ENCODE results near the gene IRF2. TPM values are rescaled to one million over a fixed set of nuclear protein-coding genes. Genes with fewer than 3 reads are reported as not detected.

IRF2 gene
- total RNA-seq, 1 experiment from 2014 or later, result 18.4 TPM

DNA sequence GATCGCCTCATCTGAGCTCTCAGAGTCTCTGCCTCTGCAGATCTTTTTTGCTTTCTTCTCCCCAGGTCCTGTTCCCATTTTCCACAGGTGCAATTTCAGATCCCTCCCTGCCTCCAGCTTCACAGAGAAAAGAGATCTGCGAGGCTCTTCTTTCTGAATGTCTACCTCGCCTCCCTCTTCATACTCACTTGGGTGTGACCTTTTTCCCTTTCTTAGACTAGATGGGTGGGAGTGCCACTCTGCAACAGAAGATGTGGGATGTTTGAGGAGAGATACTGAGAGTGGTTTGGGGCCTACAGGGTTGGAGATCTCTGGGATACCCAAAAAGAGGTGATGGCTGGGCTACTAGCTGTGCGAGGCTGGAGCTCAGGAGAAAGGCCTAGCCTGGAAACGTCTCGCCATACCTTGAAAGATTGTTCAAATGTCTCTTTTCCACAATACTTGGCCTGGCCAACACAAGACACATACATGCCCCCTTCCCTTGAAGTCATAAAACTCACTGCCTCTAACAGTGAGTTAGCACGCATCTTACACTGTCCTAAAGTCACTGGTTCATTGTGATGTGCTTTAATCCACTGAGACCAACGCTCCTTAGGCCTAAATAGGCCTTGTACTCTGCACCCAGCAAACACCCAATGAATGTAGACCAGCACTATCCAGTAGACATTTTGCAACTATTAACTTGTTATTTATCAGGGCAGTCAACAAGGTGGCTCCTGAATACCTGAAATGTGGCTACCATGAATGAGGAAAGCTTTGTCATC lies 33.6 kb downstream of the IRF2 start:
- no peak for DNase-seq (ENCODE audit: low read depth)
- in situ Hi-C loops (cut with HindIII; ENCODE audit: low pct_unique_long_range_greater_than_20kb, low sequenced_read_pairs), result no loop called here

- in situ Hi-C loops (cut with HindIII; ENCODE audit: low pct_unique_long_range_greater_than_20kb, low sequenced_read_pairs), result no loop called here
- no peak for DNase-seq (ENCODE audit: low read depth)
Observed at GRCh38 chr4:184439856-184440594, 34.3 kb downstream of the IRF2 start.

- in situ Hi-C loops (cut with HindIII; ENCODE audit: low pct_unique_long_range_greater_than_20kb, low sequenced_read_pairs), result no loop called here
- no peak for DNase-seq (ENCODE audit: low read depth)
Observed at GRCh38 chr4:184439386-184439785, 35.0 kb downstream of the IRF2 start.

- in situ Hi-C loops (cut with HindIII; ENCODE audit: low pct_unique_long_range_greater_than_20kb, low sequenced_read_pairs), result no loop called here
Observed at GRCh38 chr4:184438375-184438774, 36.0 kb downstream of the IRF2 start.

GRCh38 chr4:184437565-184438265 lies 36.6 kb downstream of the IRF2 start:
- in situ Hi-C loops (cut with HindIII; ENCODE audit: low pct_unique_long_range_greater_than_20kb, low sequenced_read_pairs), result no loop called here
- DNase-seq (ENCODE audit: low read depth), result no peak

More at GRCh38 chr4:184438375-184438774, 36.0 kb downstream of the IRF2 start:
- no peak for DNase-seq (ENCODE audit: low read depth)

DNA sequence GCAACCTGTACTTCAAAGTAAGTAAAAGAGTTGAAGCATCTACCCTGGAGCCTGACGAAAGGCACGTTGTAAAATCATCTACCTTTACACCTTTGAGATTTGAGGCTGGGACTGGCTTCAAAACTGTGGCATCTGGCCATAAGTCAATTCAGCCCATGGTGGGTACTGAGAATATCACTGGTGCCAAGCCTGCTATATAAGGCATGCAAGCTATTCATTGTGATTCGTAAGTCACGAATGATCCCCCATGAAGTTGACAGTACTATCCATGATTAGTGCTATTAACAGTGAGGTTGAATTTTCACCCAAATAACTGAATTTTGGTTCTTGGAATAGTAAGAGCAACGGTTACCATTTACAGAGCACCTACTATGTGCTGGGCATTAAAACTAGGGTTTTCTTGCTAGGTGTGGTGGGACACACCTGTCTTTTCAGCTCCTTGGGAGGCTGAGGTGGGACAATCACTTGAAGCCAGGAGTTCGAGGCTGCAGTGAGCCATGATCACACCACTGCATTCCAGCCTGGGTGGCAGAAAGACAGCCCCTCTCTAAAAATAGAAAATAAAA lies 39.8 kb downstream of the IRF2 start:
- in situ Hi-C loops (cut with HindIII; ENCODE audit: low pct_unique_long_range_greater_than_20kb, low sequenced_read_pairs), result no loop called here
- DNase-seq (ENCODE audit: low read depth), result no peak

DNA sequence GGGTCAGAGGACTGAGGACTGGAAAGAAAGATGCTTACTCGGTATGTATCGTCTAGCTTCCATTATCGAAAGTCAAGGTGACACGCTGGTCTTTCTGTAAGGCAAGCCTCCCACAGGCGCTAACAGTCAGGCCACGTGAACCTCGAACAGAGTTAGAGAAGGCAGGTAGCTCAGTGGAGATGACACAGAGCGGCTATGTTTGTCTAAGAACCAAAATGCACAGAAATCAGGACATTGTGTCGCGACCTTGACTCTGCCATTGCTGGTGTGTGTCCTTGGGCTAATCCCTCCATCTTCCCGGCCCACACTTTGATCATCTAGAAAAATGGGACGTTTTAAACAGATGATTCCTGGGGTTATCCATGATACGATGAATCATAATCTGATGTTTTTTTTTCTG lies 40.3 kb downstream of the IRF2 start:
- in situ Hi-C loops (cut with HindIII; ENCODE audit: low pct_unique_long_range_greater_than_20kb, low sequenced_read_pairs), result no loop called here
- DNase-seq (ENCODE audit: low read depth), result no peak

- in situ Hi-C loops (cut with HindIII; ENCODE audit: low pct_unique_long_range_greater_than_20kb, low sequenced_read_pairs), result no loop called here
- DNase-seq (ENCODE audit: low read depth), result no peak
Observed at GRCh38 chr4:184433258-184433892, 41.0 kb downstream of the IRF2 start.

DNA sequence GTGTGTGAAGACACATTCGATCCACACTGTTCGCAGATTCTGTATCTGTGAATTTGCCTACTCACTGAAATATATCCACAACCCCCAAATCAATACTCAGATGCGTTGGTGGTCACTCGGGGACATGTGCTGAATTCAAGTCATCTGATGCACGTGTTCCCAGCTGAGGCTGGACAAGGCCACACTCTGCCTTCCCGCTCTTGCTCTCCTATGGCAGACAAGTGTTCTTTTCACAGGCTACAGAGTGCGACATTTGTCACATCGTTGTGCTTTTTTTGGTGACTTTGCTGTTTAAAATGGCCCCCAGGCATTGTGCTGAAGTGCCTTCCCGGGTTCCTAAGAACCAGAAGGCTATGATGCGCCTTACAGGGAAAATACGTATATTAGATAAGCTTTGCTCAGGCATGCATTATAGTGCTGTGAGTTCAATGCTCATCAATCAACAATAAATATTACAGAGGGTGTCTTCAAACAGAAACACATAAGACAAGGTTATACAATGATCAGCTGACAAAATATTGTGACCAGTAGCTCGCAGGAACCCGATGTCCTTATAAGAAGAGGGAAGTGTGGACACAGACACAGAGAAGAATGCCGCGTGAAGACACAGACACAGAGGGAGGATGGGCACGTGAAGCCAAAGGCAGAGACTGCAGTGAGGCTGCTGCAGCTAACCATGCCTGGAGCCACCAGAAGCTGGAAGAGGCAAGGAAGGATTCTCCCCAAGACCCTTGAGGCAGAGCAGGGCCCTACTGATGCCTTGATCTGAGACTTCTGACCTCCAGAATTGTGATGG lies 42.0 kb downstream of the IRF2 start:
- no peak for DNase-seq (ENCODE audit: low read depth)
- in situ Hi-C loops (cut with HindIII; ENCODE audit: low pct_unique_long_range_greater_than_20kb, low sequenced_read_pairs), result no loop called here

DNA sequence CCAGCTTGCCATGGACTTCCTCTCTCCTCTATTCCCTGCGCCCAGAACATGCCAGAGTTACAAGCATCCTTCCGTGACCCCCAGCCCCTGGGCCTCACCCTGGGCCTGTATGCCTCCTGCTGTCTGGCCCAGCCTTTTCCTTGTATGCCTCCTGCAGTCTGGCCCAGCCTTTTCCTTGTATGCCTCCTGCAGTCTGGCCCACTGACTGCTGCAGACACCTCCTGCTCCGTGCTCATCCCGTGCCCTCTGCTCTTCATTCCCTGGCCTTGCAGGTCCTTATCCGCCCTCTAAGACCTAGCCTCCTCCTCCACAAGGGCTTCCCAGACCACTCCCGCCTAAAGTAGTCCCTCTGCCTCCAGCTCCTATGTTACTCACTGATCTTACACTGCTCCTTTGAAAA lies 44.2 kb downstream of the IRF2 start:
- DNase-seq (ENCODE audit: low read depth), result no peak
- in situ Hi-C loops (cut with HindIII; ENCODE audit: low pct_unique_long_range_greater_than_20kb, low sequenced_read_pairs), result no loop called here

- DNase-seq (ENCODE audit: low read depth), result no peak
- in situ Hi-C loops (cut with HindIII; ENCODE audit: low pct_unique_long_range_greater_than_20kb, low sequenced_read_pairs), result no loop called here
Observed at GRCh38 chr4:184428787-184429186, 45.6 kb downstream of the IRF2 start.

DNA sequence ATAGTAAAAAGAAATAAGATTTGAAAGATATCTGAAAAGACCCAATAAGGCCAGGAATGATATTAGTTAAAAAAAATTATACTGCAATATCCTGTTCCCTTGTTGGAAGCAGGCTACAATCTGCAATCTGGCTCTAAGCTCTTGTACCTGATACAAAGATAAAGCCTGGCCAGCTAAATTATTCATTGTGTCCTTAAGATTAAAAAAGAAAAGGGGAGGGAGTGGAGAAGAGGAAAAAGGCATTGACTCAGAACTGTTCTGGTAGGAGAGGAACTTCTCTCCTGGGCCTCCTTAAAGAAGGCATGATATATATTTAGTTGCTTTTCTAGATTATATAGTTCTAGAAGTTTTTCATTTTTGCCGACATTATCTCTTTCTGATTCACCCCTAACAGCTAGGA lies 46.7 kb downstream of the IRF2 start:
- in situ Hi-C loops (cut with HindIII; ENCODE audit: low pct_unique_long_range_greater_than_20kb, low sequenced_read_pairs), result no loop called here
- DNase-seq (ENCODE audit: low read depth), result no peak

DNA sequence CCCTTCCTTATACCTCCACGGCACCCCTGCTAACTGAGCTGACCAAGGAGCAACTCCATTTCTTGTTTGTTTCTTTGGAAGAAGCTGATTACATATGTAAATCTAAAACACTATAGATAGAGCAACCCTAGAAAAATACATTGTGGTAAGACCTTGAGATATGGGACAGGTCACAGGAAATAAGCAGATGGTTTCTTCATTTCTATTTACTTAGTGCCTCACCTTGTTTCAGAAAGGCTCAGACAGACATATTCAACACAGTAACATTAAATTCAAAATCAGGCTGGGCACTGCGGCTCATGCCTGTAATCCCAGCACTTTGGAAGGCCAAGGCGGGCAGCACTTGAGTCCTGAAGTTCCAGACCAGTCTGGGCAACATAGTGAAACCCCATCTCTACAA lies 47.3 kb downstream of the IRF2 start:
- in situ Hi-C loops (cut with HindIII; ENCODE audit: low pct_unique_long_range_greater_than_20kb, low sequenced_read_pairs), result no loop called here
- no peak for DNase-seq (ENCODE audit: low read depth)

- in situ Hi-C loops (cut with HindIII; ENCODE audit: low pct_unique_long_range_greater_than_20kb, low sequenced_read_pairs), result no loop called here
- no peak for DNase-seq (ENCODE audit: low read depth)
Observed at GRCh38 chr4:184424993-184425758, 49.2 kb downstream of the IRF2 start.

DNA sequence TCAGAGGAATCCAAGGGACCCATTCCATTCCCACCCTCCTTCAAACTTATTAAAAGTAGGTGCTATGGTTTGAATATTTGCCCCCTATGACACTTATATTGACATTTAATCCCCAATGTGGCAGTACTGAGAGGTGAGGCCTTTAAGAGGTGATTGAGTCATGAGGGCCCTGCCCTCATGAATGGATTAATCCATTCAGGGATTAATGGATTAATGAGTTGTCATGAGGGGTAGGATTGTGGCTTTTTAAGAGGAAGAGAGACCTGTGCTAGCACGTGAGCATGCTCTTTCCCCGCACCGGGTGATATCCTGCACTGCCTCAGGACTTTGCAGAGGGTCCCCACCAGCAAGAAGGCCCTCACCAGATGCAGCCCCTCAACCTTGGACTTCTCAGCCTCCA lies 50.1 kb downstream of the IRF2 start:
- DNase-seq (ENCODE audit: low read depth), result no peak
- in situ Hi-C loops (cut with HindIII; ENCODE audit: low pct_unique_long_range_greater_than_20kb, low sequenced_read_pairs), result no loop called here

GRCh38 chr4:184423003-184423686 lies 51.2 kb downstream of the IRF2 start:
- no peak for DNase-seq (ENCODE audit: low read depth)
- in situ Hi-C loops (cut with HindIII; ENCODE audit: low pct_unique_long_range_greater_than_20kb, low sequenced_read_pairs), result no loop called here

GRCh38 chr4:184422378-184422777 lies 52.0 kb downstream of the IRF2 start:
- no peak for DNase-seq (ENCODE audit: low read depth)
- in situ Hi-C loops (cut with HindIII; ENCODE audit: low pct_unique_long_range_greater_than_20kb, low sequenced_read_pairs), result no loop called here
